HG03108 (cell line): ENCODE results near the gene KRT13.

Experiments used
- ATAC-seq: cut with Tn5 transposase; IDR thresholded peaks from one replicate; pipeline ENCODE4 v1.9.1; 2021; ENCODE audit warnings: moderate library complexity; ENCODE audit not compliant: unreplicated experiment

The KRT13 gene

GRCh38 chr17:41498276-41498675 is 7.1 kb downstream of the KRT13 start:
- ATAC-seq, result no peak

DNA sequence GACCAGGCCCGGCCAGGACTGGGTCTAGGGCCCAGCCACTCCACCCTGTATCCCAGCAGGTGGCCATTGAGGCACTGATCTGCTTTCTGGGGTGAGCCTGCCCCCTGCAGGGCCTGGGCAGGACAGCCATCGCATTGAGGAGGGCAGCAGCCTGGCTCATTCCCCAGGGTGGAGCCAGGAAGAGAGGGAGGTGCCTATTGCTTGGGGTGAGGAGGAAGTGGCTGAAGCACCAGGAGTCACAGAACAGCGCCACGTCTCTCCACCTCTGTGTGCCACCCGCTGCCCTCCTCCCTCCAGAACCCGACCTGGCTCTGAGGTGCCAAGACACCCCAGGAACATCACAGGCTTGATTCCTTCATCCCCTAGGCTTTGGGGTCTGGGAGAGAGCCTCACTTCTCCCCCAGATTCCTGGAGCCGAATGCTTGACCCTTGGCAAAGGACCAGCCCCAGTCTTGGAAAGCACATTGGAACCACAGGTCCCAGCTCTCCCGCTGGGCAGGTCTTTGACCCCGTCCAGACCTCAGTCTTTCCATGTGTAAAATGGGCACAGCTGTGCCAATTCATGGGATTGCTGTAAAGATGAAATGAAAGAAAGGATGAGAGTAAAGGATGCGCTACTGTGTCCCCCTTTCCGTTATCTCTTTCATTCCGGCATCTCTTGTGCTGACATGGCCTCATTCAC is 8.5 kb downstream of the KRT13 start:
- peak; percentile 84 for ATAC-seq

DNA sequence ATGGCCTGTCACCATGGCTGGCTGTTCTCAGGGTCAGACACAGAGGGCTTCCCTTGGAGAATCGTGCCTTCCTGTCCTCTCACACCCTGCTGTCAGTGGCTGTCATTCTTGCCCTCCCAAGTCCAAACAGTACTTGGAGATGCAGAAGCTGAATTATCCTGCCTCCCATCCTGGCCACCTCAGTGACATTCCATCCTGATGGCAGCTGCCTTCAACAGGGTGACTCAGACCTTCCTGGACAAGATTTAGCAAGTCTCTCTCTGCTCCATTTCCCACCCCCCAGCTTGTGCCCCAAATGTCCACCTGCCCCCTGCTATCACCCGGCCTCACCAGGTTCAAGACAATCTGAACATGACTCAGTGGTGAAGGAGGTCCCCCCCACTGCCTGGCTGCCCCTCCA is 10.9 kb downstream of the KRT13 start:
- no peak for ATAC-seq

DNA sequence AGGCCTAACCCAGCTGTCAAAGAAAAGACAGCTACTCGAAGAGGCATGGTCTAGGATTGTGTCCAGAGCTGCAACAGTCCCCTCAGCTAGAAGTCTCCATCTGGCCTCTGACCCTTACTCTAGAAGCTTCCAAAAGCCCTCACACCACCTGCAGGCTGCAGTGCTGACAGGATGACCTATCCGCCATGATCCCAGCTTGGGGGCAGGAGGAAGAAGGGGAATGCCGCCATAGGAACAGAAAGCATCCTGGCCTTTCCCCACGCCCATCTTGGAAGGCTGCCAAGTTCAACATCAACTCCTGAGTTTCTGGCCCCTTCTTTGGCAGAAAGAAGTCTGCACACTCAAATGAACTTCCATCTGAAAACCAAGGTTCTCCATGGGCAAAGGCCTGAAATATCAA is 12.6 kb downstream of the KRT13 start:
- no peak for ATAC-seq

GRCh38 chr17:41492351-41492750 is 13.1 kb downstream of the KRT13 start:
- ATAC-seq, result no peak

DNA sequence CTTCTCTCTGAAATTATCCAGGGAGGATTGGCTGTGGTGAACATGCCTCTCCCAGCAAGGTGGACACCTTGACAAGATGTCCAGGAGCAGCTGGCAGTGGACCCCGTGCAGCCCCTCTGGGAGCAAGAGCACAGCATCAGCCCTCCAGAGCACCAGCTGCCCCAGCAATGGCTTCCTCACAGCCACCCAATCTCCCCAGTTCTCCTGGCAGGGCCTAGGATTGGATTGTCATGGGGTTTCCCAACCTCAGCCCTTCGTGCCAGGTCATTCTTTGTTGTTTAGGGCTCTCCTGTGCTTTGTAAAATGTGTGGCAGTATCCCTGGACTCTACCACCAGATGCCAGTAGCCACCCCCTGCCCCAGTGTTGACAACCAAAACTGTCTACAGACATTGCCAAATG is 13.9 kb downstream of the KRT13 start:
- ATAC-seq, result no peak

GRCh38 chr17:41490000-41490990 is 15.1 kb downstream of the KRT13 start:
- no peak for ATAC-seq

DNA sequence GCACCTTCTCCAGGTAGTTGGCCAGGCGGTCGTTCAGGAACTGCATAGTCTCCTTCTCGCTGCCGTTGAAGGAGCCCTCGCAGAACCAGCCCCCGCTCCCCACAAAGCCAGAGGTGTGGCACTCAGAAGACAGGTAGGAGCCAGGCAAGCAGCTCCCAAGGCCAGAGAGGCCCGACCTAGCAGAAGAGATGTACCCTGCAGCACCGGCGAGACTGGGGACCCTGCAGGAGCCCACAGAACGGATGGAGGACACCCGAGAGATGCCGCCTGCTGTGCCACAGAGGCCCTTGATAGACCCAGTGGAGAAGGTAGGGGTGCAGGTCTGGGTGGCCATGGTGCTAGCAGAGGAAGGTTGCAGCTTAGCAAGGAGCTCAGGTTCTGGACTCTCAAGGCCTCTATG is 15.9 kb downstream of the KRT13 start, which contains the start of gene KRT36:
TSS of gene KRT36 (minus strand) at position 380 of the 400 bp plus-strand sequence. CDS start at position 334, 46 bp downstream.
- no peak for ATAC-seq

- ATAC-seq, result no peak
Observed at GRCh38 chr17:41486809-41487530, 18.4 kb downstream of the KRT13 start.

DNA sequence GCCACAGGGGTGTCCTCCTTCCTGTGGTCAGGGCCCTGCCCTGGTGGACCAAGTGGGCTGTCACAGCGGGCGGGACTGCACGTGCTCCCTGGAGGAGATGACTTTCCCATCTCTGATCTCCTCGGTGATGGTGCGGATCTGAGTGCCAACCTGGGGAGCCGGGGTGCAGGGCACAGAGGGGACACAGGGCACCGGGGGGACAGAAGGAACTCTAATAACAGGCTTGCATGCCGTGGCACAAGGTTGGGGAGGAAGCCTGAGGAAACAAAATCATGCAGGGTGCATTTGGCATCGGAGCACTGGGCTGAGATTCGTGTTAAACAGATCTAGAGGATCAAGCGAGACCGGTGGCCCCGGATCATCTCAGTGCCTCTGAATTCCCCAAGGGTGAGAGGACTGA is 19.1 kb downstream of the KRT13 start:
- no peak for ATAC-seq

GRCh38 chr17:41484920-41485904 is 20.2 kb downstream of the KRT13 start:
- no peak for ATAC-seq

GRCh38 chr17:41483991-41484826 is 21.2 kb downstream of the KRT13 start:
- ATAC-seq, result no peak

DNA sequence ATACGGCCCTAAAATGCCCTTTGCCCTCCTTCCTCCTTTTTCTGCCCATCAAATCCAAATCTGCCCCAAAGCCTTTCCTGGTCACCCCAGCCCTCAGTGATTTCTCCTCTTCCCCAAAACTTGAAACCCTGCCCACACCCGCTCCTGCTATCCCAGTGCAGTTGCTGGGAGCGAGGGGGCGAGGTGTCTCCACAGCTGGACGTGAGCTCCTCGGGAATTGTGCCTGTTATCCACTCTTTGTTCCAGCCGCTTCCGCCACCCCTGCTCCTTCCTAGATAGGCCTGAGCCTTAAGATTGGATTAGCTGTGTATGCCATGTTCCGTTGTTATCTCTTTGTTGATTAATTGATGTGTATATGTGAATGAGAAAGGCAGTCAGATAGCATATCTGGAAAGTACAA is 21.9 kb downstream of the KRT13 start:
- ATAC-seq, result no peak

- ATAC-seq, result no peak
Observed at GRCh38 chr17:41481036-41481435, 24.4 kb downstream of the KRT13 start, which contains the start of gene KRT35. KRT35 (minus strand) TSS chr17:41481151; CDS start chr17:41481097, 54 bp downstream.

- no peak for ATAC-seq
Observed at GRCh38 chr17:41480581-41480980, 24.8 kb downstream of the KRT13 start.

GRCh38 chr17:41480136-41480535 is 25.3 kb downstream of the KRT13 start:
- no peak for ATAC-seq

GRCh38 chr17:41478237-41478636 is 27.2 kb downstream of the KRT13 start:
- no peak for ATAC-seq

DNA sequence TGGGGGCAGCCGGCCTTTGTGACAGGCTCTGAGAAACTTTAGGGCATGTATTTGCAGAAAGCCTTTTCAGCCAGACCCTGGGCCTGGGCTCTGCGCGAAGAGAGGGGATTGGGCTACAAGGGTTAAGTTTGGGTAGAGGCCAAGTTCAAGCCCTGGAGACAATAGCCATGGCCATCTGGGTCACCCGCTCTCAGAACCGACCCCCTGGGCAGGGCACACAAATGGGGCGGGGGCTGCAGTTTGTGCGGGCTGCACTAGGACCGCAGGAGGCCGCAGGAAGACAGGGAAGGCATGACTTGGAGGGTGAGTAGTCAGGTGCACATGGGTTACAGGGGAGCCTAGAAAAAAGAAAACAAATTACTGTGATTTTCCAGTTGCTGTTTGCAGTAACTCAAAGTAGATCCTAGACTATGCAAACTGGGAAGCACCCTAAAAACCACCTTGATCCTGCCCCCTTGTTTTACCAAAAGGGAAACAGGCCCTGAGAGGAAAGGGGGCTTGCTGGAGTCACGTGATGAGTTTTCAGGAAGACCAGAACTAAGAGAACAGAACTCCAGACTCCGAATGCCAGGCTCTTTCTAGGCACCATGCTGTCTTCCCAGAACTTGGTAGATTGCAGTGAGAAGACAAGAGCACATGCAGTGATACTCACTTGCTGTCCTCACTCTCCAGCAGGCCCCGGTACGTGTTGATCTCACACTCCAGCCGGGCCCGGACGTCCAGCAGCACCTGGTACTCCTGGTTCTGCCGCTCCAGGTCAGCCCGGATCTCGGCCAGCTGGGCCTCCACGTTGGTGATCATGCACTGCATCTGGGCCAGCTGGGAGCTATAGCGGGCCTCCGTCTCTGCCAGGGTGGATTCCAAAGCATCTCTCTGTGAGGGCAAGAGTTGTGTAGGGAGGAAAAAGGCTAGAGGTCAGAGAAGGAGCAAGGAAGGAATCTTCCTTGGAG is 28.3 kb downstream of the KRT13 start:
- ATAC-seq, result no peak
